ENCODE results near the gene PLA2G12B. TPM values are rescaled to one million over a fixed set of nuclear protein-coding genes. Genes with fewer than 3 reads are reported as not detected.

PLA2G12B gene
- total RNA-seq, 1 donor from 2014 or later, result not detected

GRCh38 chr10:72932259-72933015 is 22.2 kb downstream of the PLA2G12B start:
- Mint-ChIP-seq H3K4me3 (no peak overlapping the region), H3K27me3 (peaks cover 9% of the 10 kb centered on the region), H3K4me1 (no peaks in the 10 kb centered on the region), H3K9me3 (no peaks in the 10 kb centered on the region), H3K27ac (no peak overlapping the region), H3K36me3 (ENCODE audit: low read depth) (no peaks in the 10 kb centered on the region)
- intact Hi-C loops (cut with micrococcal nuclease), result no loop called here
- ATAC-seq (ENCODE audit: low read depth) (no peak), DNase-seq (no peak)
- TF ChIP-seq, protein P1, sequence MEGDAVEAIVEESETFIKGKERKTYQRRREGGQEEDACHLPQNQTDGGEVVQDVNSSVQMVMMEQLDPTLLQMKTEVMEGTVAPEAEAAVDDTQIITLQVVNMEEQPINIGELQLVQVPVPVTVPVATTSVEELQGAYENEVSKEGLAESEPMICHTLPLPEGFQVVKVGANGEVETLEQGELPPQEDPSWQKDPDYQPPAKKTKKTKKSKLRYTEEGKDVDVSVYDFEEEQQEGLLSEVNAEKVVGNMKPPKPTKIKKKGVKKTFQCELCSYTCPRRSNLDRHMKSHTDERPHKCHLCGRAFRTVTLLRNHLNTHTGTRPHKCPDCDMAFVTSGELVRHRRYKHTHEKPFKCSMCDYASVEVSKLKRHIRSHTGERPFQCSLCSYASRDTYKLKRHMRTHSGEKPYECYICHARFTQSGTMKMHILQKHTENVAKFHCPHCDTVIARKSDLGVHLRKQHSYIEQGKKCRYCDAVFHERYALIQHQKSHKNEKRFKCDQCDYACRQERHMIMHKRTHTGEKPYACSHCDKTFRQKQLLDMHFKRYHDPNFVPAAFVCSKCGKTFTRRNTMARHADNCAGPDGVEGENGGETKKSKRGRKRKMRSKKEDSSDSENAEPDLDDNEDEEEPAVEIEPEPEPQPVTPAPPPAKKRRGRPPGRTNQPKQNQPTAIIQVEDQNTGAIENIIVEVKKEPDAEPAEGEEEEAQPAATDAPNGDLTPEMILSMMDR (IDR thresholded peaks at IDR 0.05), result no peak
- CTCF ChIA-PET, result no interaction called here
- POLR2A ChIA-PET, result no interaction called here

GRCh38 chr10:72930276-72930675 is 24.3 kb downstream of the PLA2G12B start:
- H3K9me3 Mint-ChIP-seq, result no peaks in the 10 kb centered on the region
- CTCF ChIA-PET, result no interaction called here
- TF ChIP-seq, protein P1 (IDR thresholded peaks at IDR 0.05), result no peak
- DNase-seq, result no peak
- no peaks in the 10 kb centered on the region for H3K27me3 Mint-ChIP-seq
- POLR2A ChIA-PET, result no interaction called here
- H3K36me3 Mint-ChIP-seq (ENCODE audit: low read depth), result no peaks in the 10 kb centered on the region
- no peaks in the 10 kb centered on the region for H3K4me1 Mint-ChIP-seq
- no peak for ATAC-seq (ENCODE audit: low read depth)
- intact Hi-C loops (cut with micrococcal nuclease), result no loop called here
- H3K27ac Mint-ChIP-seq, result no peak overlapping the region
- H3K4me3 Mint-ChIP-seq, result no peak overlapping the region

DNA sequence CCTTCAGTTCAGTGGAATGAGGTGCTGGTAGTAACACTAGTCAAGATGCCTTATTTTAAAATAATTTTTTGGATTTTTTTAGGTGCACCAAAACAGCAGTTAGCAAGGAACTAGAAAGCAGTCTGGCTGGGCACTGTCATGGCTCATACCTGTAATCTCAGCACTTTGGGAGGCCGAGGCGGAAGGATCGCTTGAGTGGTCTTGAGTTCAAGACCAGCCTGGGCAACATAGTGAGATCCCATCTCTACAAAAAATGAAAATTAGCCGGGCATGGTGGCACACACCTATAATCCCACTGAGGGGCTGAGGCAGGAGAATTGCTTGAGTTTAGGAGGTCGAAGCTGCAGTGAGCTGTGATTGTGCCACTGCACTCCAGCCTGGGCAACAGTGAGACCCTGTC is 25.8 kb downstream of the PLA2G12B start:
- intact Hi-C loops (cut with micrococcal nuclease), result no loop called here
- no peak for ATAC-seq (ENCODE audit: low read depth)
- TF ChIP-seq, protein P1 (IDR thresholded peaks at IDR 0.05), result no peak
- no peak for DNase-seq
- no peaks in the 10 kb centered on the region for H3K27me3 Mint-ChIP-seq
- POLR2A ChIA-PET, result no interaction called here
- H3K27ac Mint-ChIP-seq, result no peak overlapping the region
- H3K4me1 Mint-ChIP-seq, result no peaks in the 10 kb centered on the region
- CTCF ChIA-PET, result no interaction called here
- no peak overlapping the region for H3K4me3 Mint-ChIP-seq
- H3K9me3 Mint-ChIP-seq, result no peaks in the 10 kb centered on the region
- no peaks in the 10 kb centered on the region for H3K36me3 Mint-ChIP-seq (ENCODE audit: low read depth)

- no peaks in the 10 kb centered on the region for H3K4me1 Mint-ChIP-seq
- TF ChIP-seq, protein P1 (IDR thresholded peaks at IDR 0.05), result no peak
- H3K27me3 Mint-ChIP-seq, result no peaks in the 10 kb centered on the region
- POLR2A ChIA-PET, result interaction anchor here (0.6 kb wide), 1 partner anchor 218 kb away, joined by 6 read pairs; no protein-coding TSS in a partner anchor
- intact Hi-C loops (cut with micrococcal nuclease), result no loop called here
- no peak for DNase-seq
- no peak for ATAC-seq (ENCODE audit: low read depth)
- H3K4me3 Mint-ChIP-seq, result no peak overlapping the region
- H3K36me3 Mint-ChIP-seq (ENCODE audit: low read depth), result no peaks in the 10 kb centered on the region
- H3K27ac Mint-ChIP-seq, result no peak overlapping the region
- H3K9me3 Mint-ChIP-seq, result no peaks in the 10 kb centered on the region
- CTCF ChIA-PET, result no interaction called here
Observed at GRCh38 chr10:72927485-72927884, 27.1 kb downstream of the PLA2G12B start.

DNA sequence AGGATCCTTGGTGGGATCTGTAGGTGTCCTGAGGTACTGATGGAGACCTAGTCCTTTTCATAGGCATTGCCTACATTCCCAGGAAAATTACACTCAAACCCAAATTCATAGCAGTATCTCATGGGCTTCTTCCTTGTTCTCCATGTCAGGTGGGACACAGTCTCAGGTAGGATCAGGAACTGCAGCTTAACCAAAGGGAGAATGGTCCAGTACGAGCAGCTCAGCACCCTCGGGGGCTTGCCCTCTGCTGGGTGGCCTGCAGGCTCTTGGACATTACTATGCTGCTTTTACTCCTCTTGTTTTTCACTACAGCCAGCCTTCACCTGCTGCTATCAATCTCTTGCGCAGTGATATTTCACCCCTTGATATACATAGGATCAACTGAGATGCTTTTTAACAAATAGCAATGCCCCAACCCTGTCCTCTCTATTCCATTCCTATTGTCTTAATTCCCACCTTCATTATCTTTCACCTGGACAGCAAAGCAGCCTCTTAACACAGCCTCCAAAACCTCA is 28.6 kb downstream of the PLA2G12B start:
- CTCF ChIA-PET, result no interaction called here

More for the DNA sequence above, 28.6 kb downstream of the PLA2G12B start:
- TF ChIP-seq, protein P1 (IDR thresholded peaks at IDR 0.05), result no peak
- no peaks in the 10 kb centered on the region for H3K36me3 Mint-ChIP-seq (ENCODE audit: low read depth)
- no peak for ATAC-seq (ENCODE audit: low read depth)
- POLR2A ChIA-PET, result no interaction called here
- H3K4me3 Mint-ChIP-seq, result no peak overlapping the region
- intact Hi-C loops (cut with micrococcal nuclease), result no loop called here
- H3K4me1 Mint-ChIP-seq, result no peaks in the 10 kb centered on the region
- peaks cover 4% of the 10 kb centered on the region for H3K9me3 Mint-ChIP-seq
- no peak overlapping the region for H3K27ac Mint-ChIP-seq
- no peak for DNase-seq
- H3K27me3 Mint-ChIP-seq, result no peaks in the 10 kb centered on the region

Measured in activated B cell treated with CpG ODN at 0.5 μM for 24 hours (primary cell).